Hematopoietic multipotent progenitor cell (in vitro differentiated cells): ENCODE results near the gene SPRY2. TPM values are rescaled to one million over a fixed set of nuclear protein-coding genes. Genes with fewer than 3 reads are reported as not detected.

ENCODE experiments used
- DNase-seq, 3 donors: peaks; one replicate each; pipeline ENCODE4 v3.0.0-alpha.2; 2011 to 2015; ENCODE audit warnings: low read depth in 2 of 3, low spot score in 2 of 3
- total RNA-seq: library from RNA; depleted of rRNA; stranded (reverse); fragments of >200 nt; gene quantifications from one replicate; pipeline ENCODE4 v1.2.3, GENCODE V29; 2012

SPRY2 gene
- 17.0 TPM for total RNA-seq

GRCh38 chr13:80341101-80341755 is at the start of gene SPRY2:
Gene SPRY2 (minus strand): TSS chr13:80341126. CDS start chr13:80337705, 3,421 bp downstream.
- peak in 2 of 3 donors; percentile 80 for DNase-seq

GRCh38 chr13:80390338-80390737 is 49.4 kb upstream of the SPRY2 start:
- no peak for DNase-seq

- no peak for DNase-seq
Measured at GRCh38 chr13:80389073-80390038, 48.4 kb upstream of the SPRY2 start.

- no peak for DNase-seq
Measured at GRCh38 chr13:80388506-80388905, 47.6 kb upstream of the SPRY2 start.

- DNase-seq, result no peak
Measured at GRCh38 chr13:80386592-80386991, 45.7 kb upstream of the SPRY2 start.

DNA sequence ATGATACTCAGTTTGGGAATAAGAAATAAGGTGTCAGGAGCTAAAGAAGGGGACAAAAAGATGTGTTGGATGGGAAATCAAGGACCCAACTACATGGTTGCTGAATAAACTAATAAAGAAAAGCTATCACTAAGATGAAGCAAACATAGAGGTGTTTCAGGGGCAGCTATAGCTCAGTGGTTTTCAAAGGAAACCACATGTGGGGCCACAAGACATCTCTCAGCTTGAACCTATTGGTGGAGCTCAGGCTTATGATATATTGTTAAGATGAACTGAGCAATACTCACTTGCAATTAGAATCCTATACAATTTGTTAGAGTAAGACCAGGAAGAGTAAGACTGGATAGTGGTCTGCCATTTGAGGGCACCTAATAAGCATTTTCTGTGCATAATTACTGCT is 45.1 kb upstream of the SPRY2 start:
- DNase-seq, result peak in 1 of 3 donors; percentile 28

DNA sequence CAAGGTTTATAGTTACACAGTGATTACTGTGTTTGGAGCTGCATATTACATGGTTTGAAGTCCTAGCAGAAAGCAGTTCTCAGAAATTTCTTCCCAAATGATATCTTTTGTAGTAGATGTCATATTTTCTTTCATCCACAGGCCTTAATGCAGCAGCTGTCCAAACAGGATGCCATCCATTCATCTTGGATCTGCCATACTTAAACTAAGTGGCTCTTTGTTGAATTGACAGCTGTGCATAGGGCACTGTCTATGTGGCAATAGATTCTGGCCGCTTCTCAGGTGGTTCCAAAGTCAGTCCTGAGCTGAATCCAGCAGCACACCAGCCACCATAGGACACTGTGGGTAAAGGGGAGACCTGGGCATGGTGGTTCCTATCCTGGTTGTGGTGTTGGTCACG is 41.6 kb upstream of the SPRY2 start:
- DNase-seq, result no peak

DNA sequence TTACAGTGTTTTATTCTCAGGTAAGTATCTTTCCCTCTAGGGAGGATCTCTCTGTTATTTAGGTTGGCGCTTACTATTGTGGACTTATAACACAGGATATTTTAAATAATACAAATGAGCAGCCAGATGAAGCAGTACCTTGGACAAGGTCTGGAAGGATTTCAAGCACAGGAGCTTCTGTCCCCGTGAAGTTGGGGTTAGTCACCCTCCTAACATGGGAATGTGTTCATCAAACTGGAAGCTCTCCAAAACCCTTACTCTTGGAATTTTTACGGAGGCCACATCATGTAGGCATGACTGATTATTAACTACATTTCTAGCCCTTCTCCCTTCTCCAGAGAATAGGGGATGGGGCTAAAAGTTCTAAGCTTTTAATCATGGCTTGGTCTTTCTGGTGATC is 38.3 kb upstream of the SPRY2 start:
- DNase-seq, result no peak

DNA sequence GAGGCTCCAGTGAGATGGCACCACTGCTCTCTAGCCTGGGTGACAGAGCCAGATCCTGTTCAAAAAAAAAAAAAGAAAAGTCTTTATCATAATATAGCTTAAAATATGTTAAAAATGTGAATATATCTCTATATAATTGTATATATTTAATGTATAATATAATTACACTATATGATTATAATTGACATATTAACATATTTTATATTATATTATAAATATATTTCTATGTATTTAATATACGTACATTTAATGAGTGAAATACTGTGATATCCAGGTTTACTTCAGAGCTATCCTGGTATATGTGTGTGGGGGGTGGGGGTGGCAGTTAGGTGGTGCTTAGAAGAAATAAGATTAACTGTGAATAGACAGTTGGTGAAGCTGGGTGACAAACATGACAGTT is 35.6 kb upstream of the SPRY2 start:
- no peak for DNase-seq

GRCh38 chr13:80374901-80375300 is 34.0 kb upstream of the SPRY2 start:
- no peak for DNase-seq

DNA sequence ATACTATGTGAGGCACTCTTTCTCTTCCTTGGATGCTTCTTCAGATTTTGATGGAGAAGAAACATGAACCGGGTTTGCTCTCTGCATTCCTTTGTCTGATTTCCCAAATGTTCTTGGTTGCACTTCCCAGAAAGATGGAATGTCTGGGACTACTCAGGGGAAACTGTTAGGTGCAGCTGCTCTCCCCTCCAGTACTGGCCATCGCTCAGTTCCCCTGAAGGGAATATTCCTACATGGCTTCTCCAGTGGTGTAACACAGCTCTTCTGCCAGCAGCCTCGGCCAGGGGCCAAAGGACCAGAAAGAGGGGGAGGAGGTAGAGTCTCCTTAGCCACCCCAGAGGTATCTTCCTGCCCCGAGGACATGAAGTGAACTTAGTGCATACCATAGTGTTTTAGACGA is 33.5 kb upstream of the SPRY2 start:
- no peak for DNase-seq

DNA sequence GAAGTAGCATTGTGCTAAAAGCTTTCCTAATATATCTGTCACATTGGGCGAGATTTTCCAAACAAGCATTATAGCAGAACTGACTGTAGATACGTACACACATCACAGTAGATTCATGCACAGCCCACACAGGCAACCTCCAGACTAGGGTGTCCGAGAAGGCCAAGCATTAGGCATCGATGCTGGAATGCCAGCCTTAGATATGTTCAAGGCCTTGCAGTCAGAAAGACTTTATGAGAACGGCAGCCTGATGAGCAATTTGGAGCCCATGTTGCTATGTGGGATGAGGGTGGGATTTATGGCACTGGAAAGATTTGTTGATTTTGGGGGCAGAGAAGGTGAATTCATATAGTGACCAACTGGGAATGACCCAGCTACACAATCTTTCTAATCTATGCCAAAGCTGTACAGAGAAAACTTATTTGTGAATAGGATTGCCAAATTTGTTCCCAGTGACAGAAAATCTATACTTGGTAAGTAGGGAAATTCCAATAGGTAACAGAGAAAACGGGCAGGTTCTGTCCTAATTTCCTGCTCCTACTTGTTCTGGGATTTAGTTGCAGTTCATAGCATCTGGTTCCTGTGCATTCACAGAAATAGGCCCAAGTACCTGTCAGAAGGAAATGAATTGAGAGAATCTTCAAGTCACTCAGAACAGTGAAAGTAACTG is 31.0 kb upstream of the SPRY2 start:
- no peak for DNase-seq

DNA sequence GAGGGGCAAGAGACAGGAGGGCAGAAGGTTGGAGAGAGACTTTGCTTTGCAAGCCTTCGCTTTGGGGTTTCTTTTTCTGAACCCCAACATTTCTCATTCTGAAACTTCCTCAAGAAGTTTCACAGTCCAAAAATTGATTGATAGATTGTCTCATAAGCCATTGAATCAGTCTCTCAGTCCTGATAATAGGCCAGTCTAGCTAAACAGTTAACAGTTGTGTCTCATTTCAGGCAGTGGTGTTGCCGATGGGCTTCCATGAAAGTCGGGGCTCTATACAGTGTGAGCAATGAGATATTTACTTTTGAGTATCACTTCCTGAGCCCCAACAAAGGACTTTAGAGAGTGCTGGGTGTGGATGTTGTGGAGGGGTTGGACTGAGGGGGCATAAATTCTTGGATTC is 26.5 kb upstream of the SPRY2 start:
- no peak for DNase-seq

DNA sequence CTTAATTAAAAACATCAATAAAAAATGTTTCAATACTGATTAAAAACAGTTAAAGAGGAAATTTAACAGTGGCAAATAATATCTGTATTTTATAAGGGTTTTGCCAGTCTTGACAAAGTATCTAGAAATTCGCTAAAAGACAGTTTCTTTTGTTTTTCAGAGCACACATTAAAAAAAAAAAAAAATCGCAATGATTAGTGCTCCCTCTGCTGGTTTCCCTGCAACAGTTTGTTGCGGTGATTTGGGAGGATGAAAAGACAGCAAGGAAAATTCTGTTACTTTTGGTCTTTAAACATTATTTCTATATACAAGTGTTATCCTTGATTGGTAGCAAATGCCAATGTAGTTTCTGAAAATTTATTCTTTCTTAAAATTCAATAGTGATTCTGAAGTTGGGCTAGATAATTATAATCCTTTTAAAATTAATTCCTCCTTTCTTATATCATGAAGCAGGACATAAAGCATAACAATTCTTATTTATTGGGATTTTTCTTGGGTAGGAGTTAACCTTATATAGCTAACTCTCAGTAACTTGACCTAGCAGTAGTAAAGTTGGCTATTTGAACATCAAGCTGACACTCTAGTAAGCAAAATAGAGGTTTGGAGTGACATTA is 23.1 kb upstream of the SPRY2 start:
- peak in 2 of 3 donors; percentile 11 to 48 for DNase-seq

DNA sequence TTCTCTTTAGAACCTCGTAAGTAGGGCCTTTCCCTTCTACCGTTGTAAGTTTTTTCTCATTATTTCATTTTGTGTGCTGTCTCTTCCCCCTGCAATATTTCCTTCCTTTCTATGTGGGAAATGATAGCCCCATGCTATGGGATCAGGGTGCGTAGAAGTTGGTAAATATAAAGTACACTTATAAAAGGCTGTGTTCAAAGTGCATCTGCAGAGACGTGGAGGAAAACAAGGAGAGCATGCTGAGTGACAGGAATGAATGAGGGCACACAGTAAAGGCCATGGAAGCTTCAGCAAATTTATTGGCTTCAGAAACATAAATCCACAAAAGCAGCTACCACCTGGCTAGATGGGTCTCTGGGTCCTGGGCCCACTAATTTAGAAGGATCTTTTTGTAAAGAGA is 21.6 kb upstream of the SPRY2 start:
- no peak for DNase-seq

DNA sequence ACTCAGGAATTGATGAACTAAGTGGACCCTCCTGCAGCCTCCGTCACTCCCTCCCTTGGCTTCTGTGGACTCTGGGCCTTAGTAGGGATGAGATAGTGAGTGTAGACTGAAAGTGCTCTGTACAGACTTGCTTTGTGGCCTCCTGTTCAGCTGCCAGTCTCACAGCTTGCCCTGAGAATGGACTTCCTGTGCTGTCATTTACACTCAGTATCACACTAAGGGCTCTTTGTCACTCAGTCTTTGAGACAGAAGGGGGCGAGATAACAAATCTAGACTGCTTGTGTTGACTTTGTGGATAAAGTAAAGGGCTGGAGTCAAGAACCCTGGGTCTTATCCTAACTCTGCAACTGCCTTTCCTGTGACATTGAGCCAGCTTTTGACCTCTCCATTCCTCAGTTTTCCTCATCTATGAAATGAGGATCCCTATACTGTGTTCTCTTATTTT is 21.0 kb upstream of the SPRY2 start:
- peak in 2 of 3 donors; percentile 20 to 52 for DNase-seq

GRCh38 chr13:80361298-80361697 is 20.4 kb upstream of the SPRY2 start:
- DNase-seq, result no peak

GRCh38 chr13:80360453-80360800 is 19.5 kb upstream of the SPRY2 start:
- no peak for DNase-seq

- DNase-seq, result peak in 2 of 3 donors; percentile 9 to 47
Measured at GRCh38 chr13:80359778-80360452, 19.0 kb upstream of the SPRY2 start.

DNA sequence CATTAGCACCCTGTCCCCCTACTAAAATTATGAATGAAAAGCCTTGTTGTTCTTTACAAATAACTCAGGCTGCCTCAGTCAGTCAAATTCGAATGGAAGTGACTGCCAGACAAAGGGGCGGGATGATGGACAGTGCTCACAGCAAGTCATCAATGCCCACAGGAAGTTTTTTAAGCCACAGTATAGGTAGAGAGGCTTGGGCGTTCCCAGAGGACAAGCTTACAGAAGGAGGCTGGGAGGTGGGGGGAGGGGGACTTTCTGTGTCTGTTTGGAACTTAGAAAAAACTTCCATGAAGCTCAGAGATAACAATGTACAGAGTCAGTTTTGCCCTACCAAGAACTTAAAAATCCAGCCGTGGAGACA is 18.5 kb upstream of the SPRY2 start:
- DNase-seq, result no peak
